DOHH2 (cell line): Measurements from ENCODE around the gene ZNF473.

Experiments used
- H3F3A ChIP-seq: fragments of 200-600 bp; sonication (generic), shearing (Covaris generic); 2 replicates; pipeline ENCODE4 v1.6.0; 2016; ENCODE audit warnings: antibody characterized with exemption, mild to moderate bottlenecking; ENCODE audit not compliant: control insufficient read depth, insufficient read depth
- H3K27ac ChIP-seq: fragments of 200-600 bp; sonication (generic); 2 replicates; pipeline ENCODE4 v1.5.1; 2014; ENCODE audit warnings: low read depth, mild to moderate bottlenecking, low read length, moderate library complexity
- H3K27me3 ChIP-seq: fragments of 200-600 bp; sonication (generic); 2 replicates; pipeline ENCODE4 v1.6.1; 2014; ENCODE audit warnings: mild to moderate bottlenecking, low read length, mixed read lengths; ENCODE audit not compliant: control insufficient read depth
- H3K36me3 ChIP-seq: fragments of 200-600 bp; sonication (generic); 2 replicates; pipeline ENCODE4 v1.6.1; 2014; ENCODE audit warnings: mild to moderate bottlenecking, low read length, moderate library complexity, mixed read lengths; ENCODE audit not compliant: control insufficient read depth
- H3K4me1 ChIP-seq: fragments of 200-600 bp; sonication (generic); 2 replicates; pipeline ENCODE4 v1.6.1; 2014; ENCODE audit warnings: mild to moderate bottlenecking, low read length, mixed read lengths; ENCODE audit not compliant: control insufficient read depth
- H3K4me2 ChIP-seq: fragments of 200-600 bp; sonication (generic); 2 replicates; pipeline ENCODE4 v1.6.0; 2014; ENCODE audit warnings: mild to moderate bottlenecking, low read length, moderate library complexity
- H3K4me3 ChIP-seq: fragments of 200-600 bp; sonication (generic); 2 replicates; pipeline ENCODE4 v1.5.1; 2014; ENCODE audit warnings: mild to moderate bottlenecking, low read length, mixed read lengths
- H3K79me2 ChIP-seq: fragments of 200-600 bp; sonication (generic); 2 replicates; pipeline ENCODE4 v1.6.1; 2014; ENCODE audit warnings: mild to moderate bottlenecking, low read length, mixed read lengths; ENCODE audit not compliant: control insufficient read depth
- H3K9me2 ChIP-seq: fragments of 200-600 bp; sonication (generic); replicated peaks from 2 replicates; pipeline ENCODE4 v1.6.1; 2014; ENCODE audit warnings: mild to moderate bottlenecking, low read length, mixed read lengths; ENCODE audit not compliant: control insufficient read depth
- H3K9me3 ChIP-seq: fragments of 200-600 bp; sonication (generic); 2 replicates; pipeline ENCODE4 v1.6.1; 2014; ENCODE audit warnings: antibody characterized with exemption, low read length, mixed read lengths; ENCODE audit not compliant: control insufficient read depth, insufficient read depth
- H4K20me1 ChIP-seq: fragments of 200-600 bp; sonication (generic); 2 replicates; pipeline ENCODE4 v1.6.0; 2014; ENCODE audit warnings: low read depth, mild to moderate bottlenecking, antibody characterized with exemption, low read length, moderate library complexity; ENCODE audit not compliant: control insufficient read depth, insufficient read depth
- EZH2phosphoT487 ChIP-seq: fragments of 200-600 bp; sonication (generic); IDR thresholded peaks from 2 replicates; pipeline ENCODE4 v1.6.1; 2017; ENCODE audit warnings: borderline replicate concordance, mild to moderate bottlenecking, antibody characterized with exemption, low read length, moderate library complexity, mixed read lengths
- TF ChIP-seq, protein P1 (sequence below): fragments of 200-600 bp; sonication (generic); IDR thresholded peaks from one replicate; pipeline ENCODE4 v1.5.1; 2014; ENCODE audit warnings: antibody characterized with exemption, mild to moderate bottlenecking, low read depth, low read length; ENCODE audit not compliant: poor library complexity, severe bottlenecking

The ZNF473 gene

DNA sequence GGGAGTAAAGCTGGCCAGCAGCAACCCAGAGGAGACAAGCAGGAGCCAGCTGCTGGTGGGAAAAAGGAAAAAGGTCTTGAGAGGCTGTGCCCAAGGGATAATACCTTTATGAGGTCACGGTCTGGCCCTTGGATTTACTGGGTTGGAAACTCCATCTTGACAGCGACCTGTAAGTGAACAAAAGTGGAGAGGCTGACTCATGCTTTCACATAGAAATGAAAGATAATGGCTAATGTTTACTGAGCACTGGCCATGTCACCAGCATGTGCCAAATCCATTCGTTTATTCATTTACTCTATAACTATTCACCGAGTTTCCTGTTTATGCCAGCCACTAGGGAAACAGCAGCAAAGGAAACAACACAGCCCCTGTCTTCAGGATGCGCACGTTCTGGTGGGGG, 5.3 kb upstream of the ZNF473 start:
- Histone ChIP-seq H4K20me1 (peaks cover 9% of the 10 kb centered on the region; the same call in 1 of the 2 replicates), H3K4me2 (no peak overlapping the region), H3K4me3 (no peak overlapping the region), H3K79me2 (peaks cover 42% of the 10 kb centered on the region), H3K9me3 (peaks cover 5% of the 10 kb centered on the region; the same call in 1 of the 2 replicates), H3K9me2 (no peaks in the 10 kb centered on the region), H3K4me1 (peaks cover 19% of the 10 kb centered on the region), H3K27me3 (no peaks in the 10 kb centered on the region), H3F3A (no peaks in the 10 kb centered on the region), H3K27ac (no peak overlapping the region), H3K36me3 (peaks cover 31% of the 10 kb centered on the region)
- no peak for TF ChIP-seq EZH2phosphoT487
- TF ChIP-seq, protein P1, sequence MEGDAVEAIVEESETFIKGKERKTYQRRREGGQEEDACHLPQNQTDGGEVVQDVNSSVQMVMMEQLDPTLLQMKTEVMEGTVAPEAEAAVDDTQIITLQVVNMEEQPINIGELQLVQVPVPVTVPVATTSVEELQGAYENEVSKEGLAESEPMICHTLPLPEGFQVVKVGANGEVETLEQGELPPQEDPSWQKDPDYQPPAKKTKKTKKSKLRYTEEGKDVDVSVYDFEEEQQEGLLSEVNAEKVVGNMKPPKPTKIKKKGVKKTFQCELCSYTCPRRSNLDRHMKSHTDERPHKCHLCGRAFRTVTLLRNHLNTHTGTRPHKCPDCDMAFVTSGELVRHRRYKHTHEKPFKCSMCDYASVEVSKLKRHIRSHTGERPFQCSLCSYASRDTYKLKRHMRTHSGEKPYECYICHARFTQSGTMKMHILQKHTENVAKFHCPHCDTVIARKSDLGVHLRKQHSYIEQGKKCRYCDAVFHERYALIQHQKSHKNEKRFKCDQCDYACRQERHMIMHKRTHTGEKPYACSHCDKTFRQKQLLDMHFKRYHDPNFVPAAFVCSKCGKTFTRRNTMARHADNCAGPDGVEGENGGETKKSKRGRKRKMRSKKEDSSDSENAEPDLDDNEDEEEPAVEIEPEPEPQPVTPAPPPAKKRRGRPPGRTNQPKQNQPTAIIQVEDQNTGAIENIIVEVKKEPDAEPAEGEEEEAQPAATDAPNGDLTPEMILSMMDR: no peak

DNA sequence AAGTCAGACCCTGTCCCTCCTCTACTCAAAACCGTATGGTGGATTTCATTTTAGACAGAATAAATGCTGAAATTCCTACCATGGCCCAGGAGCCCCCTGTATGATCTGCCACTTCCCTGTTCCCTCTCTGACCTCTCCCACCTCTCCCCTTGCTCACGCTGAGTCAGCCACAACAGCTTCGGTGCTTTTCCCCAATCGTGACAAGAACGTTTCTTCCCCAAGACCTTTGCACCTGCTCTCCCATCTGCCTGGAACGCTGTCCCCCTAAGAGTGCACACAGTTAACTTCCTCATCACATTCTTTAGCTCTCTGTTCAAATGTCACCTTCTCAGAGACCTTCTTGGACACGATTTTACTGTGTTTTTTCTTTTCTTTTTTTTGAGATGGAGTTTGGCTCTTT, 3.0 kb upstream of the ZNF473 start:
- H3K79me2 ChIP-seq: peaks cover 64% of the 10 kb centered on the region
- H4K20me1 ChIP-seq: peaks cover 9% of the 10 kb centered on the region; the same call in 1 of the 2 replicates
- H3K9me3 ChIP-seq: no peaks in the 10 kb centered on the region
- no peak overlapping the region for H3K4me3 ChIP-seq
- no peaks in the 10 kb centered on the region for H3F3A ChIP-seq
- no peaks in the 10 kb centered on the region for H3K9me2 ChIP-seq
- H3K36me3 ChIP-seq: peaks cover 16% of the 10 kb centered on the region
- no peaks in the 10 kb centered on the region for H3K27me3 ChIP-seq
- H3K4me1 ChIP-seq: peaks cover 36% of the 10 kb centered on the region
- TF ChIP-seq, protein P1: no peak
- no peak for TF ChIP-seq EZH2phosphoT487
- no peak overlapping the region for H3K27ac ChIP-seq
- H3K4me2 ChIP-seq: no peak overlapping the region

- Histone ChIP-seq H3K79me2 (peaks cover 79% of the 10 kb centered on the region), H3F3A (no peaks in the 10 kb centered on the region)
Measured at GRCh38 chr19:50024719-50025021, 1.1 kb upstream of the ZNF473 start.

More at GRCh38 chr19:50024719-50025021, 1.1 kb upstream of the ZNF473 start:
- Histone ChIP-seq H3K9me3 (no peaks in the 10 kb centered on the region), H3K27me3 (no peaks in the 10 kb centered on the region), H4K20me1 (peaks cover 9% of the 10 kb centered on the region; the same call in 1 of the 2 replicates), H3K4me2 (peak overlapping the region; percentile 88), H3K9me2 (no peaks in the 10 kb centered on the region), H3K4me3 (peak overlapping the region; percentile 79), H3K27ac (0 out of 2 replicates have a peak overlapping the region, but pooled peaks have one; percentile 32), H3K4me1 (peaks cover 36% of the 10 kb centered on the region), H3K36me3 (peaks cover 16% of the 10 kb centered on the region)
- TF ChIP-seq, protein P1: no peak
